ENCODE measurements around the gene WNT1. TPM values are rescaled to one million over a fixed set of nuclear protein-coding genes. Genes with fewer than 3 reads are reported as not detected.

The WNT1 gene
- total and polyA plus RNA-seq, 9 of the 15 experiments (the other 6 are each of a cell fraction or from before 2014, with no cell fraction given) = not detected

- DNase-seq (ENCODE audit: extremely low read depth in 1 of 4, low spot score in 3 of 4) = peak in 3 of 4 experiments; percentile 43 to 51 (median 44)
- H3K4me3 ChIP-seq = no peak overlapping the region
- intact Hi-C loops (cut with micrococcal nuclease) = loop anchor here (10.0 kb wide), 1 partner anchor 226 kb away; no protein-coding TSS in a partner anchor
- no peak for TF ChIP-seq TCF3 (CRISPR knock-in tag; IDR thresholded peaks at IDR 0.05)
- TF ChIP-seq CUX1 (CRISPR knock-in tag; IDR thresholded peaks at IDR 0.05) = no peak
- TF ChIP-seq PHF21A (IDR thresholded peaks at IDR 0.05; ENCODE audit: borderline replicate concordance, low read depth) = peak; percentile 50; the same call in 1 of the 2 replicates
- peak in 1 of 2 experiments; percentile 47 for TF ChIP-seq E2F6 (IDR thresholded peaks at IDR 0.05; ENCODE audit: borderline replicate concordance in 1 of 2, extremely low read depth in 1 of 2, insufficient read depth in 1 of 2, insufficient read length in 1 of 2, low read depth in 1 of 2, low read length in 1 of 2, poor library complexity in 1 of 2, severe bottlenecking in 1 of 2)
- TF ChIP-seq ZBTB33 (CRISPR knock-in tag; IDR thresholded peaks at IDR 0.05) = peak; percentile 90
- peak in 1 of 2 experiments; percentile 22; a peak in 2 of 4 replicates for TF ChIP-seq NRF1 (conservative IDR thresholded peaks at IDR 0.05 in 1 of 2, IDR thresholded peaks at IDR 0.05 in 1 of 2)
- 0 out of 4 replicates have a peak, but pooled peaks of 1 of the 2 experiments have one; percentile 14 for TF ChIP-seq UBTF (IDR thresholded peaks at IDR 0.05; ENCODE audit: borderline replicate concordance in 1 of 2, low read depth in 2 of 2, low read length in 2 of 2)
These were observed 3.0 kb downstream of the WNT1 start for GRCh38 chr12:48980953-48981756.

More at GRCh38 chr12:48980953-48981756, 3.0 kb downstream of the WNT1 start:
- BruUV-seq (replicated peaks) = no TSS peak
- in situ Hi-C loops (cut with MboI) = no loop called here
- peak; percentile 67 for ATAC-seq
- no peak for FAIRE-seq
- H3K27ac ChIP-seq (ENCODE audit: extremely low read depth, low read depth, low read length) = no peak overlapping the region
- CTCF ChIA-PET (ENCODE audit: low intra/inter-chr PET ratio) = no interaction called here
- 0 out of 2 replicates have a peak overlapping the region, but pooled peaks have one; percentile 52 for H2AFZ ChIP-seq (ENCODE audit: low read depth, low read length)
- H3K9me1 ChIP-seq (ENCODE audit: control insufficient read depth, insufficient read depth, low read length) = peaks cover 3% of the 10 kb centered on the region
- H3K4me1 ChIP-seq (replicated peaks in 1 of 2; ENCODE audit: control insufficient read depth in 2 of 2, insufficient read depth in 2 of 2, low read length in 2 of 2) = peaks cover 6 to 42% of the 10 kb centered on the region in 2 experiments; a peak in 3 of 5 replicates
- peaks cover 46 to 71% of the 10 kb centered on the region in 2 experiments; a peak in 4 of 5 replicates for H3K27me3 ChIP-seq (ENCODE audit: control insufficient read depth in 2 of 2, insufficient read depth in 2 of 2, low read length in 2 of 2)
- H3K36me3 ChIP-seq (ENCODE audit: control insufficient read depth, insufficient read depth, low read length) = no peaks in the 10 kb centered on the region
- H3K79me2 ChIP-seq (ENCODE audit: control insufficient read depth, insufficient read depth, low read length) = no peaks in the 10 kb centered on the region
- H4K20me1 ChIP-seq (replicated peaks; ENCODE audit: control insufficient read depth, insufficient read depth, low read length) = no peaks in the 10 kb centered on the region; the same call in none of the 2 replicates
- H3K9me3 ChIP-seq (replicated peaks; ENCODE audit: control insufficient read depth, insufficient read depth, low read depth, low read length) = no peaks in the 10 kb centered on the region
- 13% methylated on average over 66 of the region's 91 CpGs for WGBS (ENCODE audit: insufficient coverage, low coverage, missing lambda C conversion rate)
- POLR2A ChIA-PET = interaction anchor here (1.0 kb wide), 1 partner anchor 47 kb away, joined by 3 read pairs; no protein-coding TSS in a partner anchor
- peak overlapping the region; percentile 33; the same call in 1 of the 2 replicates for H3K4me2 ChIP-seq (ENCODE audit: insufficient read depth, low read length)
- H3K9ac ChIP-seq (ENCODE audit: insufficient read depth in 1 of 2, low read depth in 2 of 2, low read length in 2 of 2) = peak overlapping the region in 1 of 2 experiments; percentile 59; a peak in 1 of 4 replicates

Data from K562 (cell line).